HepG2 (cell line): Measurements from ENCODE around the gene LEFTY2. TPM values are rescaled to one million over a fixed set of nuclear protein-coding genes. Genes with fewer than 3 reads are reported as not detected.
A peak's percentile ranks its signal among the peaks of the same experiment; 100 is the strongest.

Source experiments
- ASH2L ChIP-seq: fragments of 300-600, 200-600 bp; sonication (generic); IDR thresholded peaks from 2 replicates; pipeline ENCODE4 v1.7.0; 2017; ENCODE audit warnings: low read depth, mild to moderate bottlenecking, moderate library complexity, mixed read lengths, low read length; ENCODE audit not compliant: insufficient read length
- BRD4 ChIP-seq: sonication (generic); formaldehyde crosslinking; IDR thresholded peaks from 2 replicates; pipeline ENCODE4 v1.4.0; 2020; ENCODE audit warnings: missing genetic modification reagents
- CCDC6 ChIP-seq: sonication (generic); formaldehyde crosslinking; IDR thresholded peaks from 2 replicates; pipeline ENCODE4 v1.8.1; 2022; ENCODE audit warnings: mild to moderate bottlenecking, missing genetic modification reagents, moderate library complexity
- E2F1 ChIP-seq: sonication (generic); formaldehyde crosslinking; IDR thresholded peaks from 2 replicates; pipeline ENCODE4 v1.5.0; 2020; ENCODE audit warnings: missing genetic modification reagents
- FOXO1 ChIP-seq: sonication (generic); formaldehyde crosslinking; IDR thresholded peaks from 2 replicates; pipeline ENCODE4 v1.4.0; 2020; ENCODE audit warnings: missing genetic modification reagents
- GABPA ChIP-seq, 2 experiments: IDR thresholded peaks; 2 replicates each; pipeline ENCODE4 v1.6.1; 2011 to 2016; ENCODE audit warnings: low read depth in 2 of 2, low read length in 1 of 2, missing biosample characterization in 1 of 2, missing genetic modification characterization in 1 of 2
- GABPB1 ChIP-seq: IDR thresholded peaks from 2 replicates; pipeline ENCODE4 v1.6.1; 2016; ENCODE audit warnings: mild to moderate bottlenecking, missing genetic modification reagents, moderate library complexity, missing compliant biosample characterization
- GPN1 ChIP-seq: sonication (generic); formaldehyde crosslinking; IDR thresholded peaks from 2 replicates; pipeline ENCODE4 v1.5.1; 2020; ENCODE audit warnings: missing genetic modification reagents, borderline replicate concordance
- IRX3 ChIP-seq: sonication (generic); formaldehyde crosslinking; IDR thresholded peaks from 2 replicates; pipeline ENCODE4 v1.8.1; 2023; ENCODE audit warnings: mild to moderate bottlenecking, low read depth, missing genetic modification reagents, borderline replicate concordance
- KDM4B ChIP-seq: sonication (generic); formaldehyde crosslinking; IDR thresholded peaks from 2 replicates; pipeline ENCODE4 v1.4.0; 2020; ENCODE audit warnings: missing genetic modification reagents
- MAFF ChIP-seq: IDR thresholded peaks from 2 replicates; pipeline ENCODE4 v1.6.1; 2011; ENCODE audit warnings: low read depth, low read length, improper control_type of control experiment
- MXD3 ChIP-seq: IDR thresholded peaks from 2 replicates; pipeline ENCODE4 v1.6.1; 2016; ENCODE audit warnings: mild to moderate bottlenecking, missing biosample characterization, missing genetic modification reagents
- NCOR1 ChIP-seq: fragments of 200-600 bp; sonication (generic); IDR thresholded peaks from 2 replicates; pipeline ENCODE4 v1.7.0; 2017; ENCODE audit warnings: antibody characterized with exemption, low read length, borderline replicate concordance
- REPIN1 ChIP-seq: sonication (generic); formaldehyde crosslinking; IDR thresholded peaks from 2 replicates; pipeline ENCODE4 v1.8.0; 2022; ENCODE audit warnings: missing genetic modification reagents, low read depth, mild to moderate bottlenecking, borderline replicate concordance
- RFX5 ChIP-seq: IDR thresholded peaks from 2 replicates; pipeline ENCODE4 v1.6.1; 2011; ENCODE audit warnings: low read depth, low read length, improper control_type of control experiment
- RXRA ChIP-seq: sonication (generic); formaldehyde crosslinking; IDR thresholded peaks from 2 replicates; pipeline ENCODE4 v1.5.1; 2020; ENCODE audit warnings: missing genetic modification reagents
- SOX5 ChIP-seq: IDR thresholded peaks from 2 replicates; pipeline ENCODE4 v1.6.1; 2016; ENCODE audit warnings: borderline replicate concordance
- STAT6 ChIP-seq: sonication (generic); formaldehyde crosslinking; IDR thresholded peaks from 2 replicates; pipeline ENCODE4 v1.4.0; 2020; ENCODE audit warnings: missing genetic modification reagents, mild to moderate bottlenecking, borderline replicate concordance
- TCF7 ChIP-seq: sonication (generic); IDR thresholded peaks from 2 replicates; pipeline ENCODE4 v1.6.1; 2016; ENCODE audit warnings: antibody characterized with exemption, low read depth
- TCF7L2 ChIP-seq: IDR thresholded peaks from 2 replicates; pipeline ENCODE4 v1.6.1; 2011; ENCODE audit warnings: mild to moderate bottlenecking, low read depth, low read length, moderate library complexity
- ZNF160 ChIP-seq: sonication (generic); formaldehyde crosslinking; IDR thresholded peaks from 2 replicates; pipeline ENCODE4 v1.8.0; 2022; ENCODE audit warnings: mild to moderate bottlenecking, inconsistent platforms, missing genetic modification reagents
- ZNF251 ChIP-seq: sonication (generic); formaldehyde crosslinking; IDR thresholded peaks from 2 replicates; pipeline ENCODE4 v1.9.0; 2021; ENCODE audit warnings: mild to moderate bottlenecking, missing genetic modification reagents
- ZNF326 ChIP-seq: sonication (generic); formaldehyde crosslinking; IDR thresholded peaks from 2 replicates; pipeline ENCODE4 v1.4.0; 2020; ENCODE audit warnings: missing genetic modification reagents, borderline replicate concordance
- ZSCAN31 ChIP-seq: sonication (generic); formaldehyde crosslinking; IDR thresholded peaks from 2 replicates; pipeline ENCODE4 v1.5.0; 2020; ENCODE audit warnings: low read depth, mild to moderate bottlenecking, missing genetic modification reagents
- ZSCAN9 ChIP-seq: IDR thresholded peaks from 2 replicates; pipeline ENCODE4 v1.6.1; 2016; ENCODE audit warnings: borderline replicate concordance
- polyA plus RNA-seq, 8 experiments: library from polyadenylated mRNA; depleted of rRNA in 3 of 8; stranded (reverse) in 7 of 8; unstranded in 1 of 8; fragments of >200 nt; fragmentation: Illumina TruSeq in 4 of 8; extraction: Trizol in 4 of 8; gene quantifications; 2 replicates each; pipeline versions ENCODE4 v1.2.1 to v1.2.3, GENCODE V29; 2011 to 2016; ENCODE audit warnings: low read depth in 4 of 8, missing spikeins in 1 of 8, mixed read lengths in 1 of 8; ENCODE audit not compliant: insufficient read depth in 1 of 8
- total RNA-seq, 5 experiments: library from RNA; depleted of rRNA; stranded (reverse); fragments of >200 nt; fragmentation: Illumina TruSeq; extraction: Trizol; gene quantifications; 2 replicates each; pipeline ENCODE4 v1.2.3, GENCODE V29; 2016; ENCODE audit warnings: low read depth in 1 of 5

Gene LEFTY2
- total and polyA plus RNA-seq, 2 of the 13 experiments (the other 11 are each of a cell fraction or from before 2014, with no cell fraction given), result 0.13 to 0.33 TPM

GRCh38 chr1:225923692-225924555 is 17.1 kb downstream of the LEFTY2 start, which contains the start of gene PYCR2 (continued):
- no peak for TF ChIP-seq NCOR1
- TF ChIP-seq RXRA (CRISPR knock-in tag), result peak; percentile 73; the same call in 1 of the 2 replicates
- TF ChIP-seq E2F1, result peak; percentile 68
- peak; percentile 89 for TF ChIP-seq ZSCAN9
- no peak for TF ChIP-seq SOX5
- no peak for TF ChIP-seq STAT6
- TF ChIP-seq ZNF326 (CRISPR knock-in tag), result no peak
- no peak for TF ChIP-seq TCF7
- TF ChIP-seq GABPA (IDR thresholded peaks at IDR 0.05; ENCODE audit: low read depth, low read length), result peak; percentile 84
- TF ChIP-seq GABPA (CRISPR knock-in tag; IDR thresholded peaks at IDR 0.05; ENCODE audit: low read depth), result peak; percentile 87
- TF ChIP-seq BRD4 (CRISPR knock-in tag), result peak; percentile 65; the same call in 1 of the 2 replicates
- TF ChIP-seq CCDC6 (CRISPR knock-in tag), result peak; percentile 93
- TF ChIP-seq GABPB1, result peak; percentile 96
- peak; percentile 48; the same call in 1 of the 2 replicates for TF ChIP-seq REPIN1 (CRISPR knock-in tag)
- TF ChIP-seq KDM4B, result peak; percentile 79; the same call in 1 of the 2 replicates
- 0 out of 2 replicates have a peak, but pooled peaks have one; percentile 38 for TF ChIP-seq RFX5
- no peak for TF ChIP-seq FOXO1 (CRISPR knock-in tag)
- TF ChIP-seq GPN1 (CRISPR knock-in tag), result no peak
- TF ChIP-seq MAFF, result no peak
- TF ChIP-seq ASH2L, result peak; percentile 73
- TF ChIP-seq ZNF160, result peak; percentile 58; the same call in 1 of the 2 replicates
- TF ChIP-seq TCF7L2, result no peak
- TF ChIP-seq ZNF251 (CRISPR knock-in tag), result no peak
- no peak; the same call in none of the 2 replicates for TF ChIP-seq MXD3 (CRISPR knock-in tag)
- TF ChIP-seq ZSCAN31 (CRISPR knock-in tag), result no peak
- no peak for TF ChIP-seq IRX3 (CRISPR knock-in tag)
